Caco-2 (cell line): ENCODE measurements around the gene FNDC11. TPM values are rescaled to one million over a fixed set of nuclear protein-coding genes. Genes with fewer than 3 reads are reported as not detected.

Experiments
- BruUV-seq: library from RNA; stranded (reverse); fragments of 400-500 nt; replicated peaks from 2 replicates; lab custom pipeline; 2021; lab: Mats Ljungman, UMichigan
- CTCF ChIA-PET: fragments of 300-600 bp; sonication (Branson Sonifier 250); formaldehyde crosslinking; loops from one replicate; lab custom pipeline; 2022; ENCODE audit warnings: antibody characterized with exemption; lab: Charles Lee
- POLR2A ChIA-PET: fragments of 300-600 bp; sonication (Branson Sonifier 250); formaldehyde crosslinking; loops from one replicate; lab custom pipeline; 2022; ENCODE audit warnings: antibody characterized with exemption; lab: Charles Lee
- DNase-seq, 2 experiments: peaks; one replicate each; pipeline versions ENCODE4 v3.0.0 to v3.0.0-alpha.2; 2020 to 2022
- H3K27me3 ChIP-seq: replicated peaks from 2 replicates; pipeline ENCODE4 v1.6.0; 2011; ENCODE audit warnings: low read length; ENCODE audit not compliant: control insufficient read depth, insufficient read depth
- H3K36me3 ChIP-seq: 2 replicates; pipeline ENCODE4 v1.5.1; 2011; ENCODE audit warnings: low read length; ENCODE audit not compliant: control insufficient read depth, insufficient read depth
- H3K4me1 ChIP-seq: fragments of 250-450 bp; sonication (Bioruptor Pico); 2 replicates; pipeline ENCODE4 v1.5.1; 2020; ENCODE audit warnings: mild to moderate bottlenecking
- H3K4me3 ChIP-seq: 2 replicates; pipeline ENCODE4 v1.5.1; 2011; ENCODE audit warnings: low read depth, mild to moderate bottlenecking, control low read depth, low read length
- H3K9me3 ChIP-seq: fragments of 250-450 bp; sonication (Bioruptor Pico); 2 replicates; pipeline ENCODE4 v1.5.1; 2020; ENCODE audit warnings: mild to moderate bottlenecking, moderate library complexity
- H3K27ac Mint-ChIP-seq: one replicate; pipeline ENCODE4 v1.8.0; 2022; ENCODE audit warnings: mixed read lengths; ENCODE audit not compliant: unreplicated experiment
- H3K27me3 Mint-ChIP-seq: one replicate; pipeline ENCODE4 v1.8.0; 2022; ENCODE audit warnings: mixed read lengths; ENCODE audit not compliant: insufficient read depth, unreplicated experiment
- H3K36me3 Mint-ChIP-seq: one replicate; pipeline ENCODE4 v1.8.0; 2022; ENCODE audit warnings: mild to moderate bottlenecking, mixed read lengths; ENCODE audit not compliant: insufficient read depth, unreplicated experiment
- H3K4me1 Mint-ChIP-seq: one replicate; pipeline ENCODE4 v1.8.0; 2022; ENCODE audit warnings: low read depth, mixed read lengths; ENCODE audit not compliant: unreplicated experiment
- H3K4me3 Mint-ChIP-seq: one replicate; pipeline ENCODE4 v1.8.0; 2022; ENCODE audit warnings: mild to moderate bottlenecking, moderate library complexity, mixed read lengths; ENCODE audit not compliant: unreplicated experiment
- H3K9me3 Mint-ChIP-seq: one replicate; pipeline ENCODE4 v1.8.0; 2022; ENCODE audit warnings: mixed read lengths; ENCODE audit not compliant: unreplicated experiment
- CTCF ChIP-seq, 2 experiments: fragments of 200-600 bp in 1 of 2; IDR thresholded peaks; 1 replicate in 1 of 2; 2 replicates in 1 of 2; pipeline versions ENCODE4 v1.5.1 to v1.8.0; 2011 to 2022; ENCODE audit warnings: antibody characterized with exemption in 1 of 2, control low read depth in 1 of 2, inconsistent platforms in 1 of 2, low read depth in 1 of 2, low read length in 1 of 2, mild to moderate bottlenecking in 1 of 2, moderate library complexity in 1 of 2; ENCODE audit not compliant: insufficient read depth in 1 of 2, severe bottlenecking in 1 of 2, unreplicated experiment in 1 of 2
- intact Hi-C: fragments of 100-400 bp; cut with micrococcal nuclease; formaldehyde crosslinking; loops from one replicate; pipeline ENCODE4 v1.10.0; 2022; ENCODE audit not compliant: unreplicated experiment
- total RNA-seq: library from RNA; stranded (reverse); gene quantifications from 2 replicates; pipeline ENCODE4 v1.2.3, GENCODE V29; 2022

Gene FNDC11
- total RNA-seq, 1 experiment from 2014 or later = not detected

DNA sequence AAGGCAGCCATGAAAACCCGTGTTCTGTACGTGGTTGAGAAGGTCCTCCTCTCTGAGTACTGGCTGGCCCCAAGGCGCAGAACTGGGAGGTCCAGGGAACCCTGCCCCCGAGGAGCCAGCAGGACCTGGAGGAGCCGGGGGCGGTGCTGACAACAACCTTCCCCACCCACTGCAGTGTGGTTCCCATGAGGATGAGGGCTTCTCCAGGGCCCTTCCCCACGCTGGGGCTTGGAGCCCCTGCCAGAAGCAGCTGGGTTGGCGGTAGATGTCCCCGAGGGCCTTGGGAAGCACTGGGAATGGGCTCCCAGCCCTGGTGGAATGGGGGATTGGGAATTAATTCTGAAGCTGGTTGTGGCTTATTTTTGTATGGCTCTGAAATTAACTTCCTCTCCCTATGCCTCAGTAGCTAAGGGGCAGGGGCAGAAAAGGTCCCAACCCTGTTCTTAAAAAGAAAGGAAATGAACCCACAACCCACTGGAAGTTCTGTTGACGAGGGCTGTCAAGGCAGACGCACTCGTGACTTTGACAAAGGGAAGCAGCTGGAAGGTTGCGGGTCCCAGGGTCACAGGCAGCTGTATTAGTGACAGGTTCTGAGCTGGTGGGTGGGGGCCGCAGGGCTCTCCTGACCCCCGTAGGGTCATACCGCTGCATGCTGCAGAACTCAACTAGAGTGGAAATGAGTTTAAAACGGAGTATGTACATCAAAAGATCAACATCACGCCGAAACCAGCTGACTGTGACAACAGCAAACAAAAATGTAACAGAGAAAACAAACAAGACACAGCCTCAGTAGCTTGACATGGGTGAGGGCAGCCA lies 34.0 kb downstream of the FNDC11 start:
- H3K27me3 ChIP-seq = no peaks in the 10 kb centered on the region
- Mint-ChIP-seq H3K4me3 (no peak overlapping the region), H3K27ac (no peak overlapping the region), H3K9me3 (no peaks in the 10 kb centered on the region), H3K27me3 (no peaks in the 10 kb centered on the region), H3K4me1 (no peaks in the 10 kb centered on the region), H3K36me3 (peaks cover 8% of the 10 kb centered on the region)
- DNase-seq = no peak
- intact Hi-C loops = no loop called here
- H3K9me3 ChIP-seq = no peaks in the 10 kb centered on the region
- H3K36me3 ChIP-seq = peaks cover 1% of the 10 kb centered on the region; the same call in 1 of the 2 replicates
- no TSS peak for BruUV-seq
- POLR2A ChIA-PET = interaction anchor here (0.8 kb wide), 1 partner anchor 277 kb away, joined by 3 read pairs; the partner anchor contains the start of gene TPD52L2
- TF ChIP-seq CTCF (IDR thresholded peaks at IDR 0.05; ENCODE audit: insufficient read depth in 1 of 2, low read depth in 1 of 2, low read length in 1 of 2, severe bottlenecking in 1 of 2, unreplicated experiment in 1 of 2) = no peak
- CTCF ChIA-PET = no interaction called here
- H3K4me1 ChIP-seq = no peaks in the 10 kb centered on the region
- no peak overlapping the region for H3K4me3 ChIP-seq

DNA sequence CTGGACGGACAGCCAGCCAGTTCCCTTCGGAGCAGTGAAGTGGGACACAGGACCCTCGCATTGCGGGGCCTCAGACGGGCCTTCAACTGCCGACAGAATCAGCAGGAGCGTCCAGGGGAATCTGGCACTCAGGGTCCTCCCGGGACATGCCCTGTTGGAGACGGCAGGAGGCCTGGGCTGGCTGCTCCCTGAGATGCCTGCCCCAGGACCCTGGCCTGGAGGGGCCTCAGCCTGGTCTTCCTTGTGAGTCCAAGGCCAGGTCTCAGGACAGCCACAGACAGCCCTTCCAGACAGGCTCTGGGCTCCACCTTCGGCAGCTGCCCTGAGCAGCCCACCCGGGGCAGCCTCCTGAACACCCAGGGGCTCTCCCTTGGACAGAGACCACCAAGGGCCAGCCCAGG lies 34.7 kb downstream of the FNDC11 start:
- BruUV-seq = no TSS peak
- ChIA-PET POLR2A (interaction anchor here (0.8 kb wide), 1 partner anchor 276 kb away, joined by 3 read pairs; the partner anchor contains the start of gene TPD52L2), CTCF (interaction anchor here (1.2 kb wide), 1 partner anchor 14 kb away, joined by 3 read pairs; no protein-coding TSS in a partner anchor)
- DNase-seq = peak in 1 of 2 experiments; percentile 48
- Mint-ChIP-seq H3K9me3 (no peaks in the 10 kb centered on the region), H3K4me1 (no peaks in the 10 kb centered on the region), H3K4me3 (no peak overlapping the region), H3K27me3 (no peaks in the 10 kb centered on the region), H3K36me3 (peaks cover 13% of the 10 kb centered on the region), H3K27ac (no peak overlapping the region)
- intact Hi-C loops = no loop called here
- no peak for TF ChIP-seq CTCF (IDR thresholded peaks at IDR 0.05; ENCODE audit: insufficient read depth in 1 of 2, low read depth in 1 of 2, low read length in 1 of 2, severe bottlenecking in 1 of 2, unreplicated experiment in 1 of 2)
- Histone ChIP-seq H3K4me1 (no peaks in the 10 kb centered on the region), H3K9me3 (no peaks in the 10 kb centered on the region), H3K36me3 (peaks cover 1% of the 10 kb centered on the region; the same call in 1 of the 2 replicates), H3K27me3 (no peaks in the 10 kb centered on the region), H3K4me3 (no peak overlapping the region)

DNA sequence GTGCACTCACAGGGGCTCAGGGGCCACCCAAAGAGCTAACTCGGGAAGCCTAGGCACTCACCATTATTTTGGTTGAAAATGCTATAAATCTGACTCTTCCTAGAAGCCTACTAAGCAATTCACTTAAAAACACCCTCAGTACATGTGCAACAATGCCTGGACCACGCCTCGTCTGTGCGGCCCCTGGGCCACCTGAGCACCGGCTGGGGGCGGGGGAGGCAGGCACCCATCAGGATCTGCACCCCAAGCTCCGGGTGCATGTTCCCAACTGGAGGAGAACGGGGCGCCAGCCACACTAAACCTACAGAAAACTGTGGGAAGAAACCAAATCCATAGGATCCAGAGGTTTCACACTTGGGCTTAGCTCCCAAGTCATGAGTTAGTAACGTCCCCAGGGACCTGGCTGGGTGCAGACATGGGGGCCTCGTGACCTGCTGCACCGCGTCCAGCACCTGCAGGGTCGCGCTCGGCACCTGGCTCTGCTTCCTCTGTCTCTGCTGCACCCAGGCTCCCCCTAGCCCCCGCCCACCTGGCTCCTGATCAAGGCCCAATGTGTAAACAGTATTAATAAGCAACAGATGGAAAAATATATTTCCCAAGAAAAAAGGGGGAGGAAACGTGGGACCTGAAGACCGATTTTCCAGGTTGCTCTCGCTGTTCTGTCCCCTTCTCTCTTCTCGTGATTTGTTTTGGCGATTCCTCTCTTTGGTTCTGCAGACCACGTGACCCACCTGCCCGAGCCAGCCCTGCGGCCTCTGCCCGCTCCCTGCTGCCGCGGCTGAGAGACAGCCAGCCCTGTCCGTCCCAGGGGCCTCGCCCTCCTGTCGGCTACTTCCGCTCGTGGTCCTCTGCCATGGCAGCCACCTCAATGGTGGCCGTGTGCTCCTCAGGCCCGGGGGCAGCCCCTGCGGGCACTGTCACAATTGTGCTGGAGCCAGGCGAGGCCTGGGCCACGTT lies 35.6 kb downstream of the FNDC11 start:
- no peak for DNase-seq
- no peaks in the 10 kb centered on the region for H3K4me1 Mint-ChIP-seq
- no peak for TF ChIP-seq CTCF (IDR thresholded peaks at IDR 0.05; ENCODE audit: insufficient read depth in 1 of 2, low read depth in 1 of 2, low read length in 1 of 2, severe bottlenecking in 1 of 2, unreplicated experiment in 1 of 2)
- no peak overlapping the region for H3K27ac Mint-ChIP-seq
- H3K4me3 Mint-ChIP-seq = no peak overlapping the region
- ChIA-PET CTCF (interaction anchor here (1.2 kb wide), 1 partner anchor 13 kb away, joined by 3 read pairs; no protein-coding TSS in a partner anchor), POLR2A (no interaction called here)
- H3K4me1 ChIP-seq = no peaks in the 10 kb centered on the region
- no peak overlapping the region for H3K4me3 ChIP-seq
- intact Hi-C loops = no loop called here
- no peaks in the 10 kb centered on the region for H3K9me3 Mint-ChIP-seq
- peaks cover 1% of the 10 kb centered on the region; the same call in 1 of the 2 replicates for H3K36me3 ChIP-seq
- no TSS peak for BruUV-seq
- peaks cover 13% of the 10 kb centered on the region for H3K36me3 Mint-ChIP-seq
- H3K27me3 Mint-ChIP-seq = no peaks in the 10 kb centered on the region
- no peaks in the 10 kb centered on the region for H3K27me3 ChIP-seq
- no peaks in the 10 kb centered on the region for H3K9me3 ChIP-seq
